Midbrain (tissue), 1 donor: ENCODE results near the gene CNNM4.

Experiments
- DNase-seq: peaks from one replicate; lab custom pipeline; 2025; lab: John Stamatoyannopoulos, UW

Gene CNNM4

DNA sequence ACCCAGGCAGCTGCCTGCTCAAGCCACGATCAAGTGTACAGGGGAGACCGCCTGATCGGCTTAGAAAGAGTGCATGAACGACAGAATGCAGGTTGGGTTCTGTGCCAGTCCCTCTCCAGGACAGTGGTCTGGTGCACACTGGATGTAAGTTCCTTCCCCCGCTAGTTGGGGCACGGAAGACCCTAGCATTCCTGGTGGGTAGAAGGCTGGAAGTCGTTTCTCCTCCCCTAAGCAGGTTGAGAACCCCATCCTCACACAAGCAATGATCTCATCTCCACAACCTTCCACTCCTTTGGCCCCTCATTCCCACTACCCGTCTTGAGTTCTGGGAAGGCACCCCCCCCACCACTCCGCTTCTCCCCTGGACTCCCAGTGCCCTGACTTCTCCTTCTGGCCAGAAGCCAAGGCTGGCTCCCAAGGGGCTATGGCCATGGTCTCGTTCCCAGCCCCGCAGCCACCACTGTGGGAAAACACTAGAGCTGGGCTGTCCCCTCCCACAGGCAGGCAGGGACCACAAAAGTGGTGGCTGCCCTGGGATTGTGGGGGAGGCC lies 98.5 kb downstream of the CNNM4 start:
- DNase-seq: no peak

DNA sequence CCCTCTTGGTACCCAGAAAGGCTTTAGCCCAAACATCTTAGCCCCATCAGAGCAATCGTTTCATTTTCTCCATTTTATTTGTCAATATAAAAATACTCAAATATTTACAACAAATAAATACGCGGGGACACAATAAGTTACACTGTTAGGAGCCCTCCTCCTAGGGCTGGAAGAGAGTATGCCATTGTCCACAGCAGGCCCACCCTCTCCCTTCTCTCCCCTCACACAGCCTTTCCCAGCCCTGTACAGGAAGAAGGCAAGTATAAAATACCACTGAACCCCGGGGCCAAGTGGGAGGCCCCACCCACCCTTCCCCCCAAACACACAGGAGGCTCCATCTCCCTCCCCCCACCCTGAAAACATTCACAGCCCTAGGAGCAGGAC lies 99.0 kb downstream of the CNNM4 start:
- DNase-seq: no peak

- no peak for DNase-seq
Measured at GRCh38 chr2:96860065-96861029, 99.6 kb downstream of the CNNM4 start.

GRCh38 chr2:96861074-96861473 lies 100.4 kb downstream of the CNNM4 start:
- DNase-seq: no peak
